Hepatocyte (in vitro differentiated cells): ENCODE data around the gene TRIM46. TPM values are rescaled to one million over a fixed set of nuclear protein-coding genes. Genes with fewer than 3 reads are reported as not detected.
A peak's percentile ranks its signal among the peaks of the same experiment; 100 is the strongest.

Experiments
- DNase-seq: peaks from one replicate; pipeline ENCODE4 v3.0.0-alpha.2; 2016; ENCODE audit warnings: low spot score
- H2AFZ ChIP-seq: fragments of 200-600 bp; sonication (generic); 2 replicates; pipeline ENCODE4 v1.6.0; 2016; ENCODE audit warnings: antibody characterized with exemption, mild to moderate bottlenecking
- H3K27ac ChIP-seq: fragments of 200-600 bp; sonication (generic); 2 replicates; pipeline ENCODE4 v1.5.1; 2016; ENCODE audit warnings: mild to moderate bottlenecking
- H3K27me3 ChIP-seq: fragments of 200-600 bp; sonication (generic); 2 replicates; pipeline ENCODE4 v1.6.1; 2016
- H3K36me3 ChIP-seq: fragments of 200-600 bp; sonication (generic); replicated peaks from 2 replicates; pipeline ENCODE4 v1.5.1; 2016; ENCODE audit warnings: low read depth; ENCODE audit not compliant: insufficient read depth
- H3K4me1 ChIP-seq: fragments of 200-600 bp; sonication (generic); 2 replicates; pipeline ENCODE4 v1.5.1; 2016; ENCODE audit warnings: mild to moderate bottlenecking, moderate library complexity; ENCODE audit not compliant: insufficient read depth
- H3K4me2 ChIP-seq: fragments of 200-600 bp; sonication (generic); 2 replicates; pipeline ENCODE4 v1.6.0; 2016
- H3K4me3 ChIP-seq: fragments of 200-600 bp; sonication (generic); 2 replicates; pipeline ENCODE4 v1.5.1; 2016; ENCODE audit warnings: mild to moderate bottlenecking
- H3K79me2 ChIP-seq: fragments of 200-600 bp; sonication (generic); 2 replicates; pipeline ENCODE4 v1.6.0; 2017; ENCODE audit warnings: mild to moderate bottlenecking
- H3K9me2 ChIP-seq: fragments of 200-600 bp; sonication (generic); replicated peaks from 2 replicates; pipeline ENCODE4 v1.6.0; 2017; ENCODE audit warnings: mild to moderate bottlenecking; ENCODE audit not compliant: insufficient read depth
- H3K9me3 ChIP-seq: fragments of 200-600 bp; sonication (generic); 2 replicates; pipeline ENCODE4 v1.5.1; 2016; ENCODE audit warnings: low read depth, mild to moderate bottlenecking
- H4K20me1 ChIP-seq: fragments of 200-600 bp; sonication (generic); 2 replicates; pipeline ENCODE4 v1.6.0; 2016; ENCODE audit warnings: mild to moderate bottlenecking; ENCODE audit not compliant: insufficient read depth, poor library complexity, severe bottlenecking
- EZH2 ChIP-seq: fragments of 200-600 bp; sonication (generic); IDR thresholded peaks from 2 replicates; pipeline ENCODE4 v1.6.1; 2016; ENCODE audit warnings: antibody characterized with exemption, mild to moderate bottlenecking, borderline replicate concordance
- EZH2phosphoT487 ChIP-seq: fragments of 200-600 bp; sonication (generic); IDR thresholded peaks from one replicate; pipeline ENCODE4 v1.6.1; 2018; ENCODE audit warnings: antibody characterized with exemption, mild to moderate bottlenecking, low read depth, moderate library complexity; ENCODE audit not compliant: unreplicated experiment, severe bottlenecking
- WGBS: methylation state at CpG from one replicate; pipeline ENCODE4 v1.1.6; 2016; ENCODE audit warnings: low lambda C conversion rate; ENCODE audit errors: missing lambda C conversion rate; 5-methylcytosine and 5-hydroxymethylcytosine counted together
- polyA plus RNA-seq: library from polyadenylated mRNA; unstranded; fragments of >200 nt; fragmentation: Nextera tagmentation; extraction: Ambion mirVana; gene quantifications from 2 replicates; pipeline ENCODE4 v1.2.1, GENCODE V29; 2016
- total RNA-seq: library from RNA; depleted of rRNA; stranded (reverse); fragments of >200 nt; gene quantifications from 2 replicates; pipeline ENCODE4 v1.2.3, GENCODE V29; 2014
- TF ChIP-seq, protein P1 (sequence below): fragments of 200-600 bp; sonication (generic); IDR thresholded peaks from 2 replicates; pipeline ENCODE4 v1.5.1; 2016; ENCODE audit warnings: antibody characterized with exemption, mild to moderate bottlenecking; ENCODE audit not compliant: poor library complexity

TRIM46 gene
- total and polyA plus RNA-seq, 2 experiments from 2014 or later = 1.2 to 2.1 TPM

DNA sequence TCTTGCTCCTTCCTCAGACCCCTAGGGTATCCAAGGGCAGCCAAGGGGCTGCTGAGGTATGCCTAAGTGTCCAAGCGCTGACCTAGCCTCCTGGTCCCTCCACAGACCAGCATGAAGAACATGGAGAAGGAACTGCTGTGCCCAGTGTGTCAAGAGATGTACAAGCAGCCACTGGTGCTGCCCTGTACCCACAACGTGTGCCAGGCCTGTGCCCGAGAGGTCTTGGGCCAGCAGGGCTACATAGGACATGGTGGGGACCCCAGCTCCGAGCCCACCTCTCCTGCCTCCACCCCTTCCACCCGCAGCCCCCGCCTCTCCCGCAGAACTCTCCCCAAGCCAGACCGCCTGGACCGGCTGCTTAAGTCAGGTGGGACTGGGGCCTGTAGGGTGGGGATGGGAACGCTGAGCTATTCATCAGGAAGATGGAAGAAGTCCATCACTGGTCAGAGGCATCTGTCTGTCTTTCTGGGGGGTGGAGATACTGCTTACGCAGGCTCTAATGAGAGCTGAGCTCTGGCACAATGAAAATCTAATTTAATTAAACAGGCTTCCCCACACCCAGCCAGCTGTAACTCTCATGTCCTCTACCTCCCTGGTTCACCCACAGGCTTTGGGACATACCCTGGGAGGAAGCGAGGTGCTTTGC lies 1.8 kb downstream of the TRIM46 start:
- H3K9me2 ChIP-seq = no peaks in the 10 kb centered on the region
- H3K27ac ChIP-seq = peak overlapping the region; percentile 40
- DNase-seq = no peak
- H3K27me3 ChIP-seq = peaks cover 5% of the 10 kb centered on the region
- no peak overlapping the region for H2AFZ ChIP-seq
- peak overlapping the region; percentile 82 for H3K4me2 ChIP-seq
- no peaks in the 10 kb centered on the region for H4K20me1 ChIP-seq
- no peaks in the 10 kb centered on the region for H3K36me3 ChIP-seq
- 92% methylated on average over 12 of the region's 12 CpGs for WGBS
- TF ChIP-seq, protein P1, sequence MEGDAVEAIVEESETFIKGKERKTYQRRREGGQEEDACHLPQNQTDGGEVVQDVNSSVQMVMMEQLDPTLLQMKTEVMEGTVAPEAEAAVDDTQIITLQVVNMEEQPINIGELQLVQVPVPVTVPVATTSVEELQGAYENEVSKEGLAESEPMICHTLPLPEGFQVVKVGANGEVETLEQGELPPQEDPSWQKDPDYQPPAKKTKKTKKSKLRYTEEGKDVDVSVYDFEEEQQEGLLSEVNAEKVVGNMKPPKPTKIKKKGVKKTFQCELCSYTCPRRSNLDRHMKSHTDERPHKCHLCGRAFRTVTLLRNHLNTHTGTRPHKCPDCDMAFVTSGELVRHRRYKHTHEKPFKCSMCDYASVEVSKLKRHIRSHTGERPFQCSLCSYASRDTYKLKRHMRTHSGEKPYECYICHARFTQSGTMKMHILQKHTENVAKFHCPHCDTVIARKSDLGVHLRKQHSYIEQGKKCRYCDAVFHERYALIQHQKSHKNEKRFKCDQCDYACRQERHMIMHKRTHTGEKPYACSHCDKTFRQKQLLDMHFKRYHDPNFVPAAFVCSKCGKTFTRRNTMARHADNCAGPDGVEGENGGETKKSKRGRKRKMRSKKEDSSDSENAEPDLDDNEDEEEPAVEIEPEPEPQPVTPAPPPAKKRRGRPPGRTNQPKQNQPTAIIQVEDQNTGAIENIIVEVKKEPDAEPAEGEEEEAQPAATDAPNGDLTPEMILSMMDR = no peak
- TF ChIP-seq EZH2phosphoT487 (no peak), EZH2 (no peak)
- no peaks in the 10 kb centered on the region for H3K9me3 ChIP-seq
- peaks cover 13% of the 10 kb centered on the region for H3K4me1 ChIP-seq
- H3K79me2 ChIP-seq = peaks cover 22% of the 10 kb centered on the region
- no peak overlapping the region for H3K4me3 ChIP-seq

DNA sequence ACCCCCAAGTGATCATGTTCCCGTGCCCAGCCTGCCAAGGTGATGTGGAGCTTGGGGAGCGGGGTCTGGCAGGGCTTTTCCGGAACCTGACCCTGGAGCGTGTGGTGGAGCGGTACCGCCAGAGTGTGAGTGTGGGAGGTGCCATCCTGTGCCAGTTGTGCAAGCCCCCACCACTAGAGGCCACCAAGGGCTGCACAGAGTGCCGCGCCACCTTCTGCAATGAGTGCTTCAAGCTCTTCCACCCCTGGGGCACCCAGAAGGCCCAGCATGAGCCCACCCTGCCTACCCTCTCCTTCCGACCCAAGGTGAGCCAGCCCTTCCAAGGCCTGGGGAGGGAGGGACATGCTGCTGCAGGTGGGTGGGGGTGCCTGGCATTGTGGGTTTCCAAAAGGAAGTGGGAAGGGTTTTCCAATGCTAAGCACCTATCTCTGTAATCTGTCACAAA lies 2.3 kb downstream of the TRIM46 start:
- Histone ChIP-seq H3K4me1 (peaks cover 13% of the 10 kb centered on the region), H3K4me3 (no peak overlapping the region), H3K9me3 (no peaks in the 10 kb centered on the region), H3K27me3 (peaks cover 5% of the 10 kb centered on the region), H3K4me2 (no peak overlapping the region), H4K20me1 (no peaks in the 10 kb centered on the region), H2AFZ (no peak overlapping the region), H3K79me2 (peaks cover 16% of the 10 kb centered on the region), H3K27ac (no peak overlapping the region), H3K9me2 (no peaks in the 10 kb centered on the region), H3K36me3 (no peaks in the 10 kb centered on the region)
- TF ChIP-seq EZH2phosphoT487 = no peak
- TF ChIP-seq, protein P1 = no peak
- no peak for TF ChIP-seq EZH2
- DNase-seq = no peak
- WGBS = 96% methylated on average over 9 of the region's 9 CpGs

DNA sequence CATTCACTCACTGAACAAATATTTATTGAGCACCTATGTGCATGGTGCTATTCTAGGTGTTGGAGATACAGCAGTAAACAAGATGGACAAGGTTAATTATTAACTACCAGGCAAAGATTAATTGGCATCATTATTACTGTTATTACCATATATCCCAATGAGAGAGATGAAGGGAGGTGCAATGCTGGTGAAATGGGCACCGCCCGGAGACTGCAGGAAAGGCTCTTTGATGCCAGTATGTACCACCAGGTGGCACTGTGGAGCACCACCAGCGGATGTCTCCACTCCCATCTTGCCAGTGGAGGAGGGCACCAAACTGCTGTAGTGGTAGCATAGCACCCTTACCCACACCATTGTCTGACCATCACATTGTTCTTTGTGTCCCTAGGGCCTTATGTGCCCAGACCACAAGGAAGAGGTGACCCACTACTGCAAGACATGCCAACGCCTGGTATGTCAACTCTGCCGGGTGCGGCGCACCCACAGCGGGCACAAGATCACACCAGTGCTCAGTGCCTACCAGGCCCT lies 3.0 kb downstream of the TRIM46 start:
- Histone ChIP-seq H3K27me3 (peaks cover 5% of the 10 kb centered on the region), H3K4me2 (no peak overlapping the region), H3K9me2 (no peaks in the 10 kb centered on the region), H3K4me3 (no peak overlapping the region), H3K79me2 (peaks cover 10% of the 10 kb centered on the region), H4K20me1 (no peaks in the 10 kb centered on the region), H3K9me3 (no peaks in the 10 kb centered on the region), H3K27ac (no peak overlapping the region), H2AFZ (no peak overlapping the region), H3K4me1 (peaks cover 13% of the 10 kb centered on the region), H3K36me3 (no peaks in the 10 kb centered on the region)
- WGBS = 65% methylated on average over 8 of the region's 8 CpGs
- TF ChIP-seq, protein P1 = peak; percentile 78
- no peak for TF ChIP-seq EZH2
- peak; percentile 87 for DNase-seq
